Measurements from ENCODE around the gene ALG14.

DNA sequence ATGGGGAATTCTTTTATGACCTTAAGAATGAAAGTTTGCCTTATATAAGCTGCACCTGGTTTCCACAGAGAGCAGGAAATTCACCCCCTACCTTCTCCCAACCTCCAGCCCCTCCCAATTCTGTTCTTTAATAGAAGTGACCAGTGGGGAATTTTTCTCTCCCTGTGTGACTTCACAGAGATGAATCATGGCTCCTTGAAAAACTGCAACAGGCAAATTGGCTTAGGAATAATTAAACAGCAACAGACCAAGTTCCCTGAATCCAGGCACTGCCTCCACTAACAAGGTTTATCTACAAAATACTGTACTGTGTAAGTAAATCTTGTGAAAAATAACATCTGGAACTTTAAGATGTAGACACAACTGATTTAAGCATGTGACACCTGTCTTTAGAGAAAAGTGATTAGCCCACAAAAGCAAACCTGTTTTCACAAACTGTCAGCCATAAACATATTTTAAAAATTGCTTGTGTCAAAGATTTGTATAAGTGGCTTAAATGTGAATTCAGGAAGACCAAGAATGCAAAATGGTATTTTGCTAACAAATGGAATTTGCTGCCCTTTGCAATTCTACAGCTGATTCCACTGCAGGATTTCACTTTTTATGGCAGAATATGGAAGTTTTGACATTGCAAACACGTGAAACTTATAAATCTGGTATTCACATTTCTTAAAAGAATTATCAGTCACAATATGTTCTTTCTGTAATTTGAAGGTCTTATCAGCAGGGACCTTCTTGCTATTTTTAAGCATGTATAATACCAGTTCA, 54.0 kb downstream of the ALG14 start:
- TF ChIP-seq CTCF (IDR thresholded peaks at IDR 0.05; ENCODE audit: borderline replicate concordance, extremely low read depth, low read length, poor library complexity, severe bottlenecking) (no peak), EZH2 (IDR thresholded peaks at IDR 0.05; ENCODE audit: borderline replicate concordance, low read depth, low read length, severe bottlenecking) (no peak)

All from DND-41 (cell line).